Retina (tissue), 1 donor: ENCODE measurements around the gene TRO.

Experiments
- DNase-seq: peaks from one replicate; pipeline ENCODE4 v3.0.0-alpha.2; 2016

The TRO gene

DNA sequence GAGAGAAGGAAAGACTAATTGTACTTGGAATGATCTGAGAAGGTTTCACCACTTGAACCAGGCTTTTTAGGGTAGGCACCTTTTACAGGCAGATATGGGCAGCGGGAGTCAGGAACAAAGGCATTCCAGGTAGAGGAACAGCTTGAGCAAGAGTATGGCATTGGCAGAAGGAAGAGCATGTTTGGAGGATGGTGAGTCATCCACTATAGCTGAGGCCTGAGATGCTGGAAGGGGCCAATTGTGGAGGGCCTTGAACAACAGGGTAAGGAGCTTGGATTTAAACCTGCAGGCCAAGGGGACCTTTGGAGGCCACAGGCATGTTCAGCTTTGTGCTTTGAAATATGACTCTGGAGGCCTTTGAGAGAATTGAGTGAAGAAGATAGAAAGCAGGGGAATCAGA, 41.1 kb downstream of the TRO start:
- no peak for DNase-seq

- DNase-seq: no peak
Measured at GRCh38 chrX:54964766-54965497, 44.3 kb downstream of the TRO start.

DNA sequence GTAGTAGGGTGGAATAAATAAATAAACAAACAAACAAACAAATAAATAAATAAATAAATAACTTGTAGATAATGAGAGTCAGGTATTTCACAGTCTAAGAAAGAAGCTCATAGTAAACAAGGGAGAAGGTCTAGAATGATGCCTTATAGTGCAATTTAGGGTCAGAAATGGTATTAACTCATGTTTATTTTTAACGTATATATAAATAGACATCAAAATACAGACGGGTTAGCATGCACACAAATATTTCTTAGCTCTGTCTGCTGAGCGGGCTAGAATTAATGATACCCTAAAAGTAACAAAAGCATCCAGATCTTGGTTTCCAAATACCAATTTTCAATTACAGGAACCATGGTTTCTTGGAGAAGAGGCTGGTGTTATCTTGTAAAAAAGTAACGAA, 56.8 kb downstream of the TRO start:
- no peak for DNase-seq

GRCh38 chrX:54978448-54978847, 57.8 kb downstream of the TRO start:
- no peak for DNase-seq

GRCh38 chrX:54979432-54979831, 58.8 kb downstream of the TRO start:
- DNase-seq: no peak

- no peak for DNase-seq
Measured at GRCh38 chrX:54980334-54980733, 59.7 kb downstream of the TRO start.
